ENCODE results near the gene ZNG1B.
"Not testable (repeated sequence)": the region's sequence is repeated elsewhere in the genome, so short reads cannot be mapped to it uniquely, and the experiment has no call there.

DNA sequence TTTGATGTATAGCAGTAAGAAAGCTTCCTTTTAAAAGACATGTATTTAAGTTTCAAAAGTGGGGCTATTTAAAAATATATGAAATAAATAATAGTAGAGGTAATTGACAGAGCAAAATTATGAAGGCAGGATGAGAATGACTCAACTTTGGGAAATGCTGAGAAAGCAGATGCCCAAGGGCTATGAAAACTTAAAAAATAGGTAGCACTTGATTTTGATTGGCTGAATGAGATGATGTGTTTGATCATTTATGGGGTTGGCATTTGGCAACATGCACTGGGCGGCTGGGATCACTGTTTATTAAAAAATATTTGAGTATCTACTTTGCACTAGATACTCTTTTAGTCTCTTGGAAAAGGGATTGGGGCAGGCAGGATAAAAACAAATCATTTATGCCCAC lies 87.5 kb downstream of the ZNG1B start:
- TF ChIP-seq, protein P1, sequence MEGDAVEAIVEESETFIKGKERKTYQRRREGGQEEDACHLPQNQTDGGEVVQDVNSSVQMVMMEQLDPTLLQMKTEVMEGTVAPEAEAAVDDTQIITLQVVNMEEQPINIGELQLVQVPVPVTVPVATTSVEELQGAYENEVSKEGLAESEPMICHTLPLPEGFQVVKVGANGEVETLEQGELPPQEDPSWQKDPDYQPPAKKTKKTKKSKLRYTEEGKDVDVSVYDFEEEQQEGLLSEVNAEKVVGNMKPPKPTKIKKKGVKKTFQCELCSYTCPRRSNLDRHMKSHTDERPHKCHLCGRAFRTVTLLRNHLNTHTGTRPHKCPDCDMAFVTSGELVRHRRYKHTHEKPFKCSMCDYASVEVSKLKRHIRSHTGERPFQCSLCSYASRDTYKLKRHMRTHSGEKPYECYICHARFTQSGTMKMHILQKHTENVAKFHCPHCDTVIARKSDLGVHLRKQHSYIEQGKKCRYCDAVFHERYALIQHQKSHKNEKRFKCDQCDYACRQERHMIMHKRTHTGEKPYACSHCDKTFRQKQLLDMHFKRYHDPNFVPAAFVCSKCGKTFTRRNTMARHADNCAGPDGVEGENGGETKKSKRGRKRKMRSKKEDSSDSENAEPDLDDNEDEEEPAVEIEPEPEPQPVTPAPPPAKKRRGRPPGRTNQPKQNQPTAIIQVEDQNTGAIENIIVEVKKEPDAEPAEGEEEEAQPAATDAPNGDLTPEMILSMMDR (IDR thresholded peaks at IDR 0.05; ENCODE audit: insufficient read depth, low read depth, low read length): not testable (repeated sequence)
- TF ChIP-seq EZH2 (IDR thresholded peaks at IDR 0.05; ENCODE audit: insufficient read depth, low read length): not testable (repeated sequence)
